HCT116 (cell line): Measurements from ENCODE around the gene CNTN2. TPM values are rescaled to one million over a fixed set of nuclear protein-coding genes. Genes with fewer than 3 reads are reported as not detected.

ENCODE experiments used
- ATAC-seq: fragments of 200-7000 bp; cut with Tn5 transposase; 2 replicates; pipeline ENCODE4 v1.9.1; 2020; ENCODE audit warnings: mild to moderate bottlenecking, moderate library complexity
- BruUV-seq: library from RNA; stranded (reverse); fragments of 400-500 nt; replicated peaks from 2 replicates; lab custom pipeline; 2021; lab: Mats Ljungman, UMichigan
- CTCF ChIA-PET: fragments of 300-600 bp; sonication (Branson Sonifier 250); formaldehyde crosslinking; loops from one replicate; lab custom pipeline; 2021; ENCODE audit warnings: antibody characterized with exemption; lab: Charles Lee
- POLR2A ChIA-PET: fragments of 300-600, 350-600 bp; sonication (Branson Sonifier 250); formaldehyde crosslinking; loops from one replicate; lab custom pipeline; 2021; ENCODE audit warnings: antibody characterized with exemption; lab: Charles Lee
- RAD21 ChIA-PET, 2 experiments: fragments of 300-600 bp; sonication (Branson Sonifier 250); formaldehyde crosslinking; loops; one replicate each; lab custom pipeline; 2023; ENCODE audit warnings: low total read pairs in 2 of 2; ENCODE audit not compliant: uncharacterized antibody in 2 of 2, unreplicated experiment in 2 of 2, low non-redundant PET in 1 of 2; lab: Charles Lee
- DNase-seq: peaks from one replicate; pipeline ENCODE4 v3.0.0-alpha.2; 2010; ENCODE audit warnings: low read depth, low spot score
- H2AFZ ChIP-seq: fragments of 200-600 bp; shearing (Covaris generic), sonication (generic); 2 replicates; pipeline ENCODE4 v1.6.1; 2017; ENCODE audit warnings: low read depth, mixed run types, mixed read lengths, antibody characterized with exemption, low read length; ENCODE audit not compliant: poor library complexity, severe bottlenecking
- H3K27ac ChIP-seq: 2 replicates; pipeline ENCODE4 v1.5.1; 2012; ENCODE audit warnings: low read depth, low read length
- H3K27me3 ChIP-seq: fragments of 200-600 bp; sonication (generic); 2 replicates; pipeline ENCODE4 v1.6.1; 2016; ENCODE audit warnings: mixed run types, low read length, mixed read lengths; ENCODE audit not compliant: insufficient read depth
- H3K36me3 ChIP-seq, 2 experiments: fragments of 200-500 bp in 1 of 2; fragments of 200-600 bp in 1 of 2; sonication (Bioruptor generic) in 1 of 2; sonication (generic) in 1 of 2; 2 replicates each; pipeline versions ENCODE4 v1.5.1 to v1.6.1; 2014 to 2016; ENCODE audit warnings: low read length in 2 of 2, inconsistent platforms in 1 of 2, mixed read lengths in 1 of 2, mixed run types in 1 of 2; ENCODE audit not compliant: insufficient read depth in 2 of 2, control insufficient read depth in 1 of 2
- H3K4me1 ChIP-seq, 2 experiments: fragments of 200-600 bp in 1 of 2; sonication (generic) in 1 of 2; 2 replicates each; pipeline versions ENCODE4 v1.5.1 to v1.6.1; 2012 to 2017; ENCODE audit warnings: low read length in 2 of 2, inconsistent platforms in 1 of 2, mild to moderate bottlenecking in 1 of 2, mixed read lengths in 1 of 2, mixed run types in 1 of 2, moderate library complexity in 1 of 2; ENCODE audit not compliant: insufficient read depth in 2 of 2, control insufficient read depth in 1 of 2
- H3K4me2 ChIP-seq: fragments of 200-600 bp; sonication (generic); 2 replicates; pipeline ENCODE4 v1.6.1; 2017; ENCODE audit warnings: mixed run types, low read length, mixed read lengths
- H3K4me3 ChIP-seq, 2 experiments: fragments of 200-600 bp in 1 of 2; sonication (generic) in 1 of 2; replicated peaks in 1 of 2; 2 replicates each; pipeline ENCODE4 v1.5.1; 2011 to 2016; ENCODE audit warnings: low read length in 2 of 2, control low read depth in 1 of 2, low read depth in 1 of 2, mild to moderate bottlenecking in 1 of 2, mixed read lengths in 1 of 2, mixed run types in 1 of 2
- H3K79me2 ChIP-seq: fragments of 200-600 bp; sonication (generic); 2 replicates; pipeline ENCODE4 v1.6.1; 2017; ENCODE audit warnings: mild to moderate bottlenecking, mixed run types, low read length, moderate library complexity, mixed read lengths; ENCODE audit not compliant: insufficient read depth
- H3K9ac ChIP-seq: fragments of 200-600 bp; sonication (generic); 2 replicates; pipeline ENCODE4 v1.6.1; 2016; ENCODE audit warnings: low read length, mixed read lengths
- H3K9me2 ChIP-seq: fragments of 200-600 bp; sonication (generic), shearing (Covaris generic); 2 replicates; pipeline ENCODE4 v1.6.1; 2017; ENCODE audit warnings: mixed run types, mild to moderate bottlenecking, moderate library complexity; ENCODE audit not compliant: insufficient read depth
- H3K9me3 ChIP-seq, 2 experiments: fragments of 200-500 bp in 1 of 2; fragments of 200-600 bp in 1 of 2; sonication (Bioruptor generic) in 1 of 2; sonication (generic) in 1 of 2; 2 replicates each; pipeline ENCODE4 v1.6.1; 2014 to 2017; ENCODE audit warnings: low read length in 2 of 2, mixed read lengths in 2 of 2, inconsistent platforms in 1 of 2, low read depth in 1 of 2, mild to moderate bottlenecking in 1 of 2, mixed run types in 1 of 2, moderate library complexity in 1 of 2; ENCODE audit not compliant: control insufficient read depth in 1 of 2, insufficient read depth in 1 of 2
- H4K20me1 ChIP-seq: fragments of 200-600 bp; sonication (generic), shearing (Covaris generic); 2 replicates; pipeline ENCODE4 v1.6.1; 2017; ENCODE audit warnings: mixed run types, mild to moderate bottlenecking, moderate library complexity; ENCODE audit not compliant: insufficient read depth
- CEBPB ChIP-seq: IDR thresholded peaks from 2 replicates; pipeline ENCODE4 v1.6.1; 2012; ENCODE audit warnings: low read depth
- ELF1 ChIP-seq: IDR thresholded peaks from 2 replicates; pipeline ENCODE4 v1.6.1; 2012; ENCODE audit warnings: low read depth, borderline replicate concordance
- EZH2 ChIP-seq: fragments of 200-600 bp; sonication (generic); IDR thresholded peaks from 2 replicates; pipeline ENCODE4 v1.6.1; 2017; ENCODE audit warnings: antibody characterized with exemption, mixed run types
- FOSL1 ChIP-seq: IDR thresholded peaks from 2 replicates; pipeline ENCODE4 v1.6.1; 2012; ENCODE audit warnings: low read depth
- POLR2A ChIP-seq: IDR thresholded peaks from 2 replicates; pipeline ENCODE4 v1.7.0; 2011; ENCODE audit warnings: borderline replicate concordance; ENCODE audit not compliant: insufficient read depth, insufficient read length; ENCODE audit errors: extremely low read depth
- RAD21 ChIP-seq: IDR thresholded peaks from 2 replicates; pipeline ENCODE4 v1.6.1; 2012; ENCODE audit warnings: low read depth, mild to moderate bottlenecking
- YY1 ChIP-seq: IDR thresholded peaks from 2 replicates; pipeline ENCODE4 v1.6.1; 2011; ENCODE audit warnings: low read length, low read depth, moderate library complexity, mild to moderate bottlenecking; ENCODE audit not compliant: insufficient replicate concordance; ENCODE audit errors: extremely low read depth
- ZFX ChIP-seq: fragments of 450-650 bp; IDR thresholded peaks from 2 replicates; pipeline ENCODE4 v1.6.1; 2017
- intact Hi-C: fragments of 100-400 bp; cut with micrococcal nuclease; formaldehyde crosslinking; loops from 2 replicates; pipeline ENCODE4 v1.10.0; 2022
- total RNA-seq: library from RNA; stranded (reverse); gene quantifications from one replicate; pipeline ENCODE4 v1.2.1, GENCODE V29; 2021; ENCODE audit not compliant: unreplicated experiment
- TF ChIP-seq, protein P1 (sequence below): IDR thresholded peaks from 2 replicates; pipeline ENCODE4 v1.6.1; 2012; ENCODE audit warnings: low read depth
- TF ChIP-seq, protein P2 (sequence below): IDR thresholded peaks from 2 replicates; pipeline ENCODE4 v1.6.1; 2012

CNTN2 gene
- total RNA-seq, 1 experiment from 2014 or later: 0.15 TPM

GRCh38 chr1:205062319-205062718 is 19.3 kb downstream of the CNTN2 start:
- no peak for ATAC-seq
- H4K20me1 ChIP-seq: no peaks in the 10 kb centered on the region
- no peaks in the 10 kb centered on the region for H3K36me3 ChIP-seq
- no peak overlapping the region for H3K4me2 ChIP-seq
- no peak overlapping the region for H3K9ac ChIP-seq
- intact Hi-C loops: loop anchor here (5.0 kb wide), 1 partner anchor 255 kb away; no protein-coding TSS in a partner anchor
- no peak overlapping the region for H2AFZ ChIP-seq
- no TSS peak for BruUV-seq
- no peaks in the 10 kb centered on the region for H3K79me2 ChIP-seq
- no peaks in the 10 kb centered on the region for H3K27me3 ChIP-seq
- POLR2A ChIA-PET: interaction anchor here (1.0 kb wide), 1 partner anchor 73 kb away, joined by 7 read pairs; no protein-coding TSS in a partner anchor
- H3K9me3 ChIP-seq: no peaks in the 10 kb centered on the region
- H3K9me2 ChIP-seq: no peaks in the 10 kb centered on the region
- TF ChIP-seq, protein P1, sequence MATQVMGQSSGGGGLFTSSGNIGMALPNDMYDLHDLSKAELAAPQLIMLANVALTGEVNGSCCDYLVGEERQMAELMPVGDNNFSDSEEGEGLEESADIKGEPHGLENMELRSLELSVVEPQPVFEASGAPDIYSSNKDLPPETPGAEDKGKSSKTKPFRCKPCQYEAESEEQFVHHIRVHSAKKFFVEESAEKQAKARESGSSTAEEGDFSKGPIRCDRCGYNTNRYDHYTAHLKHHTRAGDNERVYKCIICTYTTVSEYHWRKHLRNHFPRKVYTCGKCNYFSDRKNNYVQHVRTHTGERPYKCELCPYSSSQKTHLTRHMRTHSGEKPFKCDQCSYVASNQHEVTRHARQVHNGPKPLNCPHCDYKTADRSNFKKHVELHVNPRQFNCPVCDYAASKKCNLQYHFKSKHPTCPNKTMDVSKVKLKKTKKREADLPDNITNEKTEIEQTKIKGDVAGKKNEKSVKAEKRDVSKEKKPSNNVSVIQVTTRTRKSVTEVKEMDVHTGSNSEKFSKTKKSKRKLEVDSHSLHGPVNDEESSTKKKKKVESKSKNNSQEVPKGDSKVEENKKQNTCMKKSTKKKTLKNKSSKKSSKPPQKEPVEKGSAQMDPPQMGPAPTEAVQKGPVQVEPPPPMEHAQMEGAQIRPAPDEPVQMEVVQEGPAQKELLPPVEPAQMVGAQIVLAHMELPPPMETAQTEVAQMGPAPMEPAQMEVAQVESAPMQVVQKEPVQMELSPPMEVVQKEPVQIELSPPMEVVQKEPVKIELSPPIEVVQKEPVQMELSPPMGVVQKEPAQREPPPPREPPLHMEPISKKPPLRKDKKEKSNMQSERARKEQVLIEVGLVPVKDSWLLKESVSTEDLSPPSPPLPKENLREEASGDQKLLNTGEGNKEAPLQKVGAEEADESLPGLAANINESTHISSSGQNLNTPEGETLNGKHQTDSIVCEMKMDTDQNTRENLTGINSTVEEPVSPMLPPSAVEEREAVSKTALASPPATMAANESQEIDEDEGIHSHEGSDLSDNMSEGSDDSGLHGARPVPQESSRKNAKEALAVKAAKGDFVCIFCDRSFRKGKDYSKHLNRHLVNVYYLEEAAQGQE: no peak
- TF ChIP-seq FOSL1 (no peak), ELF1 (no peak), YY1 (no peak), EZH2 (no peak), CEBPB (no peak), RAD21 (no peak), POLR2A (no peak), ZFX (no peak)
- TF ChIP-seq, protein P2, sequence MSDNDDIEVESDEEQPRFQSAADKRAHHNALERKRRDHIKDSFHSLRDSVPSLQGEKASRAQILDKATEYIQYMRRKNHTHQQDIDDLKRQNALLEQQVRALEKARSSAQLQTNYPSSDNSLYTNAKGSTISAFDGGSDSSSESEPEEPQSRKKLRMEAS: no peak
- RAD21 ChIA-PET: interaction anchor here (1.1 to 2.4 kb wide), 3 partner anchors 73 to 194 kb away, joined by 7 to 33 read pairs (median 30); no protein-coding TSS in a partner anchor
- DNase-seq: no peak
- no peak overlapping the region for H3K4me3 ChIP-seq
- no peaks in the 10 kb centered on the region; a peak in 1 of 4 replicates for H3K4me1 ChIP-seq
- H3K27ac ChIP-seq: no peak overlapping the region
- CTCF ChIA-PET: interaction anchor here (0.6 to 4.3 kb wide), 18 partner anchors 9 to 496 kb away, joined by 3 to 205 read pairs (median 6); no protein-coding TSS in a partner anchor
